H1 (cell line): ENCODE measurements around the gene ADAMTS20. TPM values are rescaled to one million over a fixed set of nuclear protein-coding genes. Genes with fewer than 3 reads are reported as not detected.
A peak's percentile ranks its signal among the peaks of the same experiment; 100 is the strongest.

Experiments used
- CTCF ChIA-PET: fragments of 300-600 bp; sonication (Branson Sonifier 250); formaldehyde crosslinking; loops from one replicate; lab custom pipeline; 2021; ENCODE audit not compliant: partially characterized antibody; lab: Charles Lee
- POLR2A ChIA-PET: fragments of 300-600 bp; sonication (Branson Sonifier 250); formaldehyde crosslinking; loops from one replicate; lab custom pipeline; 2021; ENCODE audit warnings: inconsistent platforms; ENCODE audit not compliant: partially characterized antibody; lab: Charles Lee
- DNase-seq, 2 experiments: peaks; one replicate each; pipeline versions ENCODE4 v3.0.0 to v3.0.0-alpha.2; 2010 to 2022; ENCODE audit warnings: low spot score in 2 of 2, low read depth in 1 of 2, mixed read lengths in 1 of 2
- FAIRE-seq: peaks from 2 replicates; lab custom pipeline; 2011; peaks lifted over from hg19 to GRCh38; lab: Jason Lieb, UNC
- H2AFZ ChIP-seq: 2 replicates; pipeline ENCODE4 v1.8.1; 2012; ENCODE audit warnings: low read length, inconsistent platforms
- H2AK5ac ChIP-seq: 2 replicates; pipeline ENCODE4 v1.6.1; 2013; ENCODE audit warnings: low read depth, low read length
- H2BK120ac ChIP-seq: replicated peaks from 2 replicates; pipeline ENCODE3; 2013; ENCODE audit warnings: low read depth, low read length, inconsistent platforms
- H2BK12ac ChIP-seq: 2 replicates; pipeline ENCODE4 v1.6.1; 2013; ENCODE audit warnings: low read depth, low read length
- H2BK15ac ChIP-seq: 2 replicates; pipeline ENCODE4 v1.6.1; 2013; ENCODE audit warnings: low read length
- H2BK20ac ChIP-seq: 2 replicates; pipeline ENCODE4 v1.6.1; 2013; ENCODE audit warnings: low read length
- H2BK5ac ChIP-seq: 2 replicates; pipeline ENCODE4 v1.6.1; 2013; ENCODE audit warnings: low read depth, low read length
- H3K14ac ChIP-seq: 2 replicates; pipeline ENCODE4 v1.6.1; 2013; ENCODE audit warnings: inconsistent platforms; ENCODE audit not compliant: insufficient read length
- H3K18ac ChIP-seq: 2 replicates; pipeline ENCODE4 v1.6.1; 2013; ENCODE audit warnings: low read length; ENCODE audit errors: extremely low read depth
- H3K23ac ChIP-seq: 2 replicates; pipeline ENCODE4 v1.6.1; 2013; ENCODE audit warnings: inconsistent platforms; ENCODE audit not compliant: insufficient read length
- H3K23me2 ChIP-seq: 2 replicates; pipeline ENCODE4 v1.6.1; 2013; ENCODE audit warnings: low read depth, low read length
- H3K27ac ChIP-seq: 2 replicates; pipeline ENCODE4 v1.6.1; 2011; ENCODE audit warnings: low read depth, low read length, inconsistent platforms
- H3K27me3 ChIP-seq, 4 experiments: replicated peaks in 1 of 4; 1 replicate in 1 of 4; 2 replicates in 3 of 4; pipeline versions ENCODE4 v1.6.1 to v1.8.1; 2011 to 2013; ENCODE audit warnings: low read length in 3 of 4, mild to moderate bottlenecking in 3 of 4, inconsistent platforms in 2 of 4, mixed read lengths in 2 of 4, moderate library complexity in 1 of 4; ENCODE audit not compliant: control insufficient read depth in 3 of 4, insufficient read depth in 3 of 4; ENCODE audit errors: extremely low read depth in 1 of 4
- H3K36me3 ChIP-seq, 4 experiments: 2 replicates each; pipeline versions ENCODE4 v1.6.1 to v1.8.1; 2011 to 2013; ENCODE audit warnings: mild to moderate bottlenecking in 4 of 4, low read length in 3 of 4, moderate library complexity in 2 of 4, control low read depth in 1 of 4, inconsistent platforms in 1 of 4; ENCODE audit not compliant: insufficient read depth in 4 of 4, control insufficient read depth in 2 of 4
- H3K4ac ChIP-seq: replicated peaks from 2 replicates; pipeline ENCODE3; 2013; ENCODE audit warnings: low read length, low read depth, mixed read lengths, inconsistent platforms; ENCODE audit not compliant: insufficient read length
- H3K4me1 ChIP-seq, 4 experiments: replicated peaks in 1 of 4; 1 replicate in 1 of 4; 2 replicates in 3 of 4; pipeline versions ENCODE4 v1.6.1 to v1.8.1; 2011 to 2013; ENCODE audit warnings: low read length in 3 of 4, inconsistent platforms in 2 of 4, mixed read lengths in 1 of 4; ENCODE audit not compliant: insufficient read depth in 4 of 4, control insufficient read depth in 3 of 4
- H3K4me2 ChIP-seq, 2 experiments: 2 replicates each; pipeline versions ENCODE4 v1.6.1 to v1.8.1; 2011 to 2013; ENCODE audit warnings: low read depth in 2 of 2, low read length in 2 of 2, control low read depth in 1 of 2, inconsistent platforms in 1 of 2, mild to moderate bottlenecking in 1 of 2; ENCODE audit not compliant: insufficient read depth in 1 of 2
- H3K4me3 ChIP-seq, 4 experiments: fragments of 200-600, 300-600 bp in 1 of 4; sonication (generic), shearing (Covaris generic), sonication (Bioruptor Twin) in 1 of 4; 2 replicates each; pipeline versions ENCODE4 v1.5.1 to v1.8.1; 2011 to 2016; ENCODE audit warnings: low read length in 4 of 4, low read depth in 3 of 4, control low read depth in 2 of 4, inconsistent platforms in 2 of 4, mild to moderate bottlenecking in 2 of 4, mixed read lengths in 1 of 4, moderate library complexity in 1 of 4; ENCODE audit not compliant: insufficient read depth in 2 of 4; ENCODE audit errors: extremely low read depth in 1 of 4
- H3K56ac ChIP-seq: replicated peaks from 2 replicates; pipeline ENCODE3; 2013; ENCODE audit warnings: low read depth, mild to moderate bottlenecking, mixed read lengths, low read length, inconsistent platforms; ENCODE audit not compliant: insufficient read length
- H3K79me1 ChIP-seq: 2 replicates; pipeline ENCODE4 v1.6.1; 2013; ENCODE audit warnings: low read depth, low read length, control low read depth
- H3K79me2 ChIP-seq, 2 experiments: 2 replicates each; pipeline versions ENCODE4 v1.6.1 to v1.8.1; 2012 to 2013; ENCODE audit warnings: low read length in 2 of 2, mild to moderate bottlenecking in 2 of 2, inconsistent platforms in 1 of 2; ENCODE audit not compliant: insufficient read depth in 2 of 2, control insufficient read depth in 1 of 2
- H3K9ac ChIP-seq, 4 experiments: replicated peaks in 1 of 4; 1 replicate in 1 of 4; 2 replicates in 3 of 4; pipeline versions ENCODE4 v1.6.1 to v1.8.1; 2011 to 2013; ENCODE audit warnings: low read depth in 3 of 4, low read length in 3 of 4, control low read depth in 2 of 4, mild to moderate bottlenecking in 2 of 4, moderate library complexity in 2 of 4, inconsistent platforms in 1 of 4; ENCODE audit errors: extremely low read depth in 1 of 4
- H3K9me3 ChIP-seq, 2 experiments: 2 replicates each; pipeline versions ENCODE4 v1.6.1 to v1.8.1; 2012 to 2013; ENCODE audit warnings: mild to moderate bottlenecking in 2 of 2, moderate library complexity in 2 of 2, control low read depth in 1 of 2, inconsistent platforms in 1 of 2, low read depth in 1 of 2, low read length in 1 of 2, mixed read lengths in 1 of 2; ENCODE audit not compliant: insufficient read depth in 2 of 2
- H4K20me1 ChIP-seq, 2 experiments: replicated peaks in 1 of 2; 2 replicates each; pipeline versions ENCODE3 to v1.8.1; 2011 to 2013; ENCODE audit warnings: inconsistent platforms in 2 of 2, low read length in 2 of 2, mild to moderate bottlenecking in 1 of 2; ENCODE audit not compliant: insufficient read depth in 2 of 2, control insufficient read depth in 1 of 2
- H4K5ac ChIP-seq: 2 replicates; pipeline ENCODE4 v1.6.1; 2013; ENCODE audit warnings: low read length, low read depth, mixed read lengths, inconsistent platforms; ENCODE audit not compliant: insufficient read length
- H4K8ac ChIP-seq: 2 replicates; pipeline ENCODE4 v1.8.0; 2013; ENCODE audit warnings: mild to moderate bottlenecking, moderate library complexity, low read length, inconsistent platforms; ENCODE audit not compliant: insufficient read depth; ENCODE audit errors: extremely low read depth
- H4K91ac ChIP-seq: replicated peaks from 2 replicates; pipeline ENCODE3; 2013; ENCODE audit warnings: low read length, mixed read lengths, inconsistent platforms; ENCODE audit not compliant: insufficient read length
- SP2 ChIP-seq: IDR thresholded peaks from 2 replicates; pipeline ENCODE4 v1.6.1; 2012; ENCODE audit warnings: mild to moderate bottlenecking, low read length, inconsistent platforms
- WGBS, 2 experiments: shearing (Covaris generic) in 1 of 2; methylation state at CpG; one replicate each; pipeline versions ENCODE4 v1.1.6 to v1.1.7; 2013 to 2015; ENCODE audit warnings: low lambda C conversion rate in 2 of 2, mixed read lengths in 2 of 2, inconsistent platforms in 1 of 2, low coverage in 1 of 2, missing lambda C conversion rate in 1 of 2; ENCODE audit not compliant: insufficient replicate concordance in 2 of 2, insufficient coverage in 1 of 2, insufficient read length in 1 of 2; ENCODE audit errors: extremely low coverage in 1 of 2, missing lambda C conversion rate in 1 of 2; 5-methylcytosine and 5-hydroxymethylcytosine counted together
- polyA plus RNA-seq, 7 experiments: library from polyadenylated mRNA; depleted of rRNA in 3 of 7; stranded (reverse) in 5 of 7; unstranded in 2 of 7; fragments of >200 nt in 5 of 7; fragments of 200-250 nt in 2 of 7; gene quantifications; 1 replicate in 5 of 7; 2 replicates in 1 of 7; 4 replicates in 1 of 7; pipeline versions ENCODE4 v1.2.1 to v1.2.3, GENCODE V29; 2011 to 2013; ENCODE audit warnings: missing spikeins in 2 of 7, mixed read lengths in 2 of 7
- total RNA-seq: library from RNA; stranded (reverse); fragmentation: NEBNext Ultra II Directional; extraction: Animal tissue kit (Norgen Biotek cat#: 25700); gene quantifications from 2 replicates; pipeline ENCODE4 v1.2.1, GENCODE V29; 2021

Gene ADAMTS20
- total and polyA plus RNA-seq, 2 of the 8 experiments (the other 6 are each of a cell fraction or from before 2014, with no cell fraction given): 2.9 to 5.1 TPM

- Histone ChIP-seq H3K79me2 (no peaks in the 10 kb centered on the region), H3K4me3 (no peak overlapping the region), H3K27ac (no peak overlapping the region), H4K91ac (no peak overlapping the region), H3K27me3 (peaks cover 0 to 1% (median 0%) of the 10 kb centered on the region in 4 experiments; a peak in 1 of 7 replicates), H2BK20ac (no peak overlapping the region), H3K4me2 (no peak overlapping the region), H3K36me3 (no peaks in the 10 kb centered on the region; a peak in 1 of 8 replicates), H2AK5ac (0 out of 2 replicates have a peak overlapping the region, but pooled peaks have one; percentile 46), H3K18ac (no peak overlapping the region), H3K4me1 (no peaks in the 10 kb centered on the region), H3K23ac (no peak overlapping the region), H3K14ac (no peak overlapping the region), H2BK15ac (no peak overlapping the region), H4K20me1 (no peaks in the 10 kb centered on the region), H3K79me1 (no peaks in the 10 kb centered on the region), H3K56ac (no peak overlapping the region), H2AFZ (no peak overlapping the region), H4K8ac (no peak overlapping the region), H3K23me2 (no peaks in the 10 kb centered on the region), H3K9ac (no peak overlapping the region), H4K5ac (no peak overlapping the region), H2BK5ac (no peak overlapping the region), H3K9me3 (0 out of 4 replicates have a peak, but pooled peaks cover 0 to 3% of the 10 kb centered on the region in 2 experiments), H2BK12ac (no peak overlapping the region), H3K4ac (no peak overlapping the region), H2BK120ac (no peak overlapping the region)
- CTCF ChIA-PET: interaction anchor here (0.6 to 0.8 kb wide), 2 partner anchors 40 to 57 kb away, joined by 3 read pairs; no protein-coding TSS in a partner anchor
- POLR2A ChIA-PET: no interaction called here
- no peak for FAIRE-seq
- DNase-seq: no peak
- no peak for TF ChIP-seq SP2
- WGBS, 2 experiments: 94% methylated on average over 3 of the region's 3 CpGs; no CpG with 5 or more reads in 1 of the 2 experiments
Observed at GRCh38 chr12:43482311-43483085, 69.5 kb downstream of the ADAMTS20 start.
